ENCODE measurements around the gene ZSCAN31. TPM values are rescaled to one million over a fixed set of nuclear protein-coding genes. Genes with fewer than 3 reads are reported as not detected.

ZSCAN31 gene
- total RNA-seq, 1 donor from 2014 or later = 0.21 TPM

GRCh38 chr6:28355743-28356665 lies 20.1 kb upstream of the ZSCAN31 start:
- TF ChIP-seq CTCF (IDR thresholded peaks at IDR 0.05) = peak; percentile 78 to 83 (median 80)
- Histone ChIP-seq H3K27me3 (no peaks in the 10 kb centered on the region), H3K9me3 (no peaks in the 10 kb centered on the region), H3K4me3 (peak overlapping the region; percentile 51 to 64), H3K27ac (peak overlapping the region; percentile 53 to 76), H3K36me3 (peaks cover 0 to 4% of the 10 kb centered on the region in 2 donors), H3K4me1 (peaks cover 0 to 12% of the 10 kb centered on the region in 2 donors)
- intact Hi-C loops (cut with DNase I) = loop anchor here (1.0 to 10.0 kb wide), 5 partner anchors 104 to 1171 kb away; partner anchors contain the start of genes ZKSCAN4, ZSCAN16 and ZSCAN9
- DNase-seq (ENCODE audit: low spot score in 2 of 2) = peak; percentile 23 to 86

GRCh38 chr6:28354688-28355554 lies 19.0 kb upstream of the ZSCAN31 start:
- intact Hi-C loops (cut with DNase I) = loop anchor here (5.0 to 10.0 kb wide), 2 partner anchors 233 to 1170 kb away; partner anchors contain the start of gene ZSCAN16
- H3K4me1 ChIP-seq = peaks cover 0 to 16% of the 10 kb centered on the region in 2 donors
- H3K27me3 ChIP-seq = no peaks in the 10 kb centered on the region
- DNase-seq (ENCODE audit: low spot score in 2 of 2) = no peak
- H3K27ac ChIP-seq = peak overlapping the region; percentile 53 to 76
- TF ChIP-seq CTCF (IDR thresholded peaks at IDR 0.05) = no peak
- H3K36me3 ChIP-seq = no peaks in the 10 kb centered on the region
- H3K4me3 ChIP-seq = peak overlapping the region; percentile 51 to 64
- H3K9me3 ChIP-seq = no peaks in the 10 kb centered on the region

- DNase-seq (ENCODE audit: low spot score in 2 of 2) = no peak
- H3K27ac ChIP-seq = peak overlapping the region; percentile 53 to 76
- H3K4me1 ChIP-seq = peaks cover 0 to 16% of the 10 kb centered on the region in 2 donors
Measured at GRCh38 chr6:28353981-28354676, 18.2 kb upstream of the ZSCAN31 start.

GRCh38 chr6:28353356-28353755 lies 17.4 kb upstream of the ZSCAN31 start:
- H3K4me3 ChIP-seq = no peak overlapping the region
- H3K27ac ChIP-seq = peak overlapping the region; percentile 53 to 76
- H3K9me3 ChIP-seq = no peaks in the 10 kb centered on the region
- DNase-seq (ENCODE audit: low spot score in 2 of 2) = no peak
- H3K4me1 ChIP-seq = peaks cover 0 to 16% of the 10 kb centered on the region in 2 donors
- no peaks in the 10 kb centered on the region for H3K27me3 ChIP-seq
- H3K36me3 ChIP-seq = no peaks in the 10 kb centered on the region
- intact Hi-C loops (cut with DNase I) = loop anchor here (10.0 kb wide), 1 partner anchor 1169 kb away; no protein-coding TSS in a partner anchor
- TF ChIP-seq CTCF (IDR thresholded peaks at IDR 0.05) = no peak

More at GRCh38 chr6:28353981-28354676, 18.2 kb upstream of the ZSCAN31 start:
- no peaks in the 10 kb centered on the region for H3K9me3 ChIP-seq
- H3K27me3 ChIP-seq = no peaks in the 10 kb centered on the region
- no peak overlapping the region for H3K4me3 ChIP-seq
- intact Hi-C loops (cut with DNase I) = loop anchor here (10.0 kb wide), 1 partner anchor 1169 kb away; no protein-coding TSS in a partner anchor
- H3K36me3 ChIP-seq = no peaks in the 10 kb centered on the region
- TF ChIP-seq CTCF (IDR thresholded peaks at IDR 0.05) = no peak

- Histone ChIP-seq H3K27me3 (no peaks in the 10 kb centered on the region), H3K4me3 (peak overlapping the region in 1 of 2 donors; percentile 90), H3K36me3 (no peaks in the 10 kb centered on the region), H3K9me3 (no peaks in the 10 kb centered on the region), H3K27ac (no peak overlapping the region), H3K4me1 (peaks cover 0 to 13% of the 10 kb centered on the region in 2 donors)
- no peak for TF ChIP-seq CTCF (IDR thresholded peaks at IDR 0.05)
- no peak for DNase-seq (ENCODE audit: low spot score in 2 of 2)
- intact Hi-C loops (cut with DNase I) = loop anchor here (2.0 to 10.0 kb wide), 2 partner anchors 85 to 1167 kb away; partner anchors contain the start of gene ZSCAN26
Measured at GRCh38 chr6:28351493-28351925, 15.6 kb upstream of the ZSCAN31 start.

Measured in ascending aorta (tissue), 2 donors.